Panc1 (cell line): ENCODE data around the gene USH2A. TPM values are rescaled to one million over a fixed set of nuclear protein-coding genes. Genes with fewer than 3 reads are reported as not detected.

ENCODE experiments used
- ATAC-seq: fragments of 200-7000 bp; cut with Tn5 transposase; 2 replicates; pipeline ENCODE4 v1.9.1; 2020; ENCODE audit warnings: mild to moderate bottlenecking, moderate library complexity
- BruUV-seq: library from RNA; stranded (reverse); fragments of 400-500 nt; replicated peaks from 2 replicates; lab custom pipeline; 2021; lab: Mats Ljungman, UMichigan
- CTCF ChIA-PET: fragments of 300-600 bp; sonication (Branson Sonifier 250); formaldehyde crosslinking; loops from one replicate; lab custom pipeline; 2022; ENCODE audit warnings: antibody characterized with exemption; lab: Charles Lee
- POLR2A ChIA-PET: fragments of 300-600 bp; sonication (Branson Sonifier 250); formaldehyde crosslinking; loops from one replicate; lab custom pipeline; 2022; ENCODE audit warnings: antibody characterized with exemption; lab: Charles Lee
- DNase-seq: peaks from one replicate; pipeline ENCODE4 v3.0.0-alpha.2; 2010; ENCODE audit warnings: low read depth, low spot score
- H3K27ac ChIP-seq: 2 replicates; pipeline ENCODE4 v1.5.1; 2011; ENCODE audit warnings: mild to moderate bottlenecking, low read length, inconsistent platforms
- H3K27me3 ChIP-seq: fragments of 200-500 bp; sonication (Bioruptor generic); 2 replicates; pipeline ENCODE4 v1.6.0; 2014; ENCODE audit warnings: low read length, inconsistent platforms; ENCODE audit not compliant: control insufficient read depth, insufficient read depth
- H3K36me3 ChIP-seq: fragments of 200-500 bp; sonication (Bioruptor generic); 2 replicates; pipeline ENCODE4 v1.5.1; 2014; ENCODE audit warnings: inconsistent platforms, mild to moderate bottlenecking, low read length, moderate library complexity; ENCODE audit not compliant: control insufficient read depth, insufficient read depth
- H3K4me1 ChIP-seq: 2 replicates; pipeline ENCODE4 v1.5.1; 2011; ENCODE audit warnings: inconsistent platforms, mild to moderate bottlenecking, low read length, moderate library complexity; ENCODE audit not compliant: control insufficient read depth, insufficient read depth
- H3K4me3 ChIP-seq, 2 experiments: 2 replicates each; pipeline ENCODE4 v1.5.1; 2011 to 2012; ENCODE audit warnings: low read depth in 2 of 2, low read length in 2 of 2, mild to moderate bottlenecking in 2 of 2, inconsistent platforms in 1 of 2, moderate library complexity in 1 of 2
- H3K9me3 ChIP-seq: fragments of 200-500 bp; sonication (Bioruptor generic); 2 replicates; pipeline ENCODE4 v1.5.1; 2014; ENCODE audit warnings: low read depth, mild to moderate bottlenecking, inconsistent platforms, low read length, moderate library complexity; ENCODE audit not compliant: control insufficient read depth, insufficient read depth
- CTCF ChIP-seq: fragments of 450-650 bp; IDR thresholded peaks from 2 replicates; pipeline ENCODE4 v1.5.1; 2017; ENCODE audit warnings: mild to moderate bottlenecking
- POLR2AphosphoS5 ChIP-seq: IDR thresholded peaks from 2 replicates; pipeline ENCODE4 v1.6.1; 2012; ENCODE audit warnings: mild to moderate bottlenecking, low read depth, low read length, moderate library complexity
- REST ChIP-seq, 2 experiments: IDR thresholded peaks; 2 replicates each; pipeline ENCODE4 v1.6.1; 2011 to 2012; ENCODE audit warnings: low read depth in 2 of 2, control low read depth in 1 of 2, low read length in 1 of 2, mild to moderate bottlenecking in 1 of 2, moderate library complexity in 1 of 2; ENCODE audit not compliant: insufficient read depth in 1 of 2
- SIN3A ChIP-seq: IDR thresholded peaks from 2 replicates; pipeline ENCODE4 v1.6.1; 2012; ENCODE audit warnings: low read depth, mild to moderate bottlenecking, low read length, moderate library complexity, borderline replicate concordance; ENCODE audit not compliant: insufficient read depth
- TCF7L2 ChIP-seq: IDR thresholded peaks from 2 replicates; pipeline ENCODE4 v1.6.1; 2011; ENCODE audit warnings: mild to moderate bottlenecking, low read depth, low read length, inconsistent platforms
- in situ Hi-C: cut with HindIII; loops from 2 replicates; pipeline ENCODE4 v1.10.0; 2016; ENCODE audit warnings: low sequenced_read_pairs, low pct_unique_long_range_greater_than_20kb
- intact Hi-C: fragments of 100-400 bp; cut with micrococcal nuclease; formaldehyde crosslinking; loops from one replicate; pipeline ENCODE4 v1.10.0; 2022; ENCODE audit not compliant: unreplicated experiment
- total RNA-seq: library from RNA; stranded (reverse); gene quantifications from one replicate; pipeline ENCODE4 v1.2.1, GENCODE V29; 2021; ENCODE audit not compliant: unreplicated experiment

The USH2A gene
- total RNA-seq, 1 experiment from 2014 or later = not detected

DNA sequence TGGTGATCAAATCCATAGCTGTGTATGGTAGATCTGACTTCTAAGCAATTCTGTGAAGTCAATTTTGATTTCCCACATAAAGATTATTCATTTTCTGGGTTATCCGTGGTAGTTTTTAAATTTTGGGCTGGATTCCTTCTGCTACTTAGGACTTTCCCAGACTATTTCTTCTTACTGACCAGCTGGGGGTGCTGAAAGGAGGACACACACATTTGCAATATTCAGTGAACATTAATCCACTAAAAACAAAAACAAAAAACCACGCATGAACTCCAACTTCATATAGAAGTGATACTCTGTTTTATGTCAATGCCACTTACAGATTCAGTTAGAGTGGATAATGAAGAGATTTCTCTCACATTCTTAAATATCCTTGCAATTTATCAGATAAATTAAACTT lies 750.8 kb downstream of the USH2A start:
- H3K27me3 ChIP-seq = no peaks in the 10 kb centered on the region
- ChIA-PET CTCF (no interaction called here), POLR2A (no interaction called here)
- 0 out of 2 replicates have a peak, but pooled peaks have one; percentile 3 for TF ChIP-seq CTCF
- TF ChIP-seq REST (IDR thresholded peaks at IDR 0.05; ENCODE audit: insufficient read depth in 1 of 2, low read depth in 2 of 2, low read length in 1 of 2) = no peak
- no peak for TF ChIP-seq TCF7L2
- no peak for ATAC-seq
- no TSS peak for BruUV-seq
- intact Hi-C loops = no loop called here
- no peaks in the 10 kb centered on the region for H3K36me3 ChIP-seq
- H3K27ac ChIP-seq = no peak overlapping the region
- no peak overlapping the region for H3K4me3 ChIP-seq
- H3K9me3 ChIP-seq = no peaks in the 10 kb centered on the region
- no peak for DNase-seq
- in situ Hi-C loops = no loop called here
- H3K4me1 ChIP-seq = no peaks in the 10 kb centered on the region

DNA sequence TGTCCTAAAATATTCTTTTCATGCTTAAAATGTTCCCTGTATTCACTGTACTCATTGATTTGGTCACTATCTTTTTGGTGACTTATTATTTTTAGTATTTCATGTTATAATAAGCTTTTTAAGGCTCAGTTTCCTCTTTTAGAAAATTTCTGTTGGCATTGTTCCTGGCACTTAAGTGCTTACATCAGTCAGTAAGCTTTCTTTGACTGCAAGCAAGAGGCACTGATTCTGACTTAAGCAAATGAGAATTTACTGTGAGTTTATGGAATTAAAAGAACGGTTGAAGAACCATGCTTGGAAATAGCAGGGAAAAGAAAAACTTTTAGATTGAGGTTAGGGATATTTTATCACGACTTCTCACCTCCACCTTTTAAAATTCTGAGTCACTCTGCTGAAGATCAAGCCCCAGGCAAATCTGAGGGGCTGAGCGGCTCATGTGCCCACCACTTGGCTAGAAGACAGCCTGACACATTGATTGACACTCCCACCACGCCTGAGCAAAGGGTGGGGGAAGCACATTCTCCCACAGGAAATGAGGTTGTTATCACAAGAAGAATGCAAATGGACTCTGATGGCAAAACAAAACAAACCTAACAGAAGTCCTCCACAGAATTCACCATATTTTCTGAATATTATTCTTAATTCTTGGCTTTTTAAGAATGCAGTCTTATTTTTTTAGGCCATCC lies 753.3 kb downstream of the USH2A start:
- no TSS peak for BruUV-seq
- no peak overlapping the region for H3K4me3 ChIP-seq
- H3K27ac ChIP-seq = no peak overlapping the region
- ChIA-PET CTCF (no interaction called here), POLR2A (no interaction called here)
- in situ Hi-C loops = no loop called here
- TF ChIP-seq REST (IDR thresholded peaks at IDR 0.05; ENCODE audit: insufficient read depth in 1 of 2, low read depth in 2 of 2, low read length in 1 of 2) (no peak), SIN3A (no peak), TCF7L2 (no peak), CTCF (no peak), POLR2AphosphoS5 (no peak)
- DNase-seq = no peak
- H3K36me3 ChIP-seq = no peaks in the 10 kb centered on the region
- H3K9me3 ChIP-seq = no peaks in the 10 kb centered on the region
- H3K27me3 ChIP-seq = no peaks in the 10 kb centered on the region
- intact Hi-C loops = no loop called here
- no peaks in the 10 kb centered on the region for H3K4me1 ChIP-seq
- ATAC-seq = no peak
